ENCODE measurements around the gene ALDH3B2.
A peak's percentile ranks its signal among the peaks of the same experiment; 100 is the strongest.

ALDH3B2 gene

GRCh38 chr11:67613960-67614715 is 60.3 kb downstream of the ALDH3B2 start:
- peak overlapping the region; percentile 57 to 64 for H3K4me3 ChIP-seq (ENCODE audit: low read depth in 1 of 2, low read length in 1 of 2)
- peaks cover 34% of the 10 kb centered on the region for H3K36me3 ChIP-seq
- no peaks in the 10 kb centered on the region for H3K9me3 ChIP-seq
- TF ChIP-seq CTCF (IDR thresholded peaks at IDR 0.05) = peak; percentile 48
- H3K27ac ChIP-seq = peak overlapping the region; percentile 80
- H3K4me1 ChIP-seq (ENCODE audit: control insufficient read depth in 1 of 2, insufficient read depth in 1 of 2, low read depth in 1 of 2, low read length in 1 of 2) = peaks cover 13% of the 10 kb centered on the region in 2 experiments
- H3K27me3 ChIP-seq = peaks cover 29% of the 10 kb centered on the region

- peaks cover 13% of the 10 kb centered on the region in 2 experiments for H3K4me1 ChIP-seq (ENCODE audit: control insufficient read depth in 1 of 2, insufficient read depth in 1 of 2, low read depth in 1 of 2, low read length in 1 of 2)
- no peaks in the 10 kb centered on the region for H3K9me3 ChIP-seq
- H3K36me3 ChIP-seq = peaks cover 38% of the 10 kb centered on the region
- peaks cover 29% of the 10 kb centered on the region for H3K27me3 ChIP-seq
- TF ChIP-seq CTCF (IDR thresholded peaks at IDR 0.05) = no peak
- peak overlapping the region; percentile 57 to 64 for H3K4me3 ChIP-seq (ENCODE audit: low read depth in 1 of 2, low read length in 1 of 2)
- H3K27ac ChIP-seq = peak overlapping the region; percentile 80
Measured at GRCh38 chr11:67613313-67613959, 61.0 kb downstream of the ALDH3B2 start.

- TF ChIP-seq CTCF (IDR thresholded peaks at IDR 0.05) = no peak
- Histone ChIP-seq H3K36me3 (peaks cover 38% of the 10 kb centered on the region), H3K4me1 (ENCODE audit: control insufficient read depth in 1 of 2, insufficient read depth in 1 of 2, low read depth in 1 of 2, low read length in 1 of 2) (peaks cover 13 to 14% of the 10 kb centered on the region in 2 experiments), H3K9me3 (no peaks in the 10 kb centered on the region), H3K27ac (peak overlapping the region; percentile 80), H3K27me3 (peaks cover 26% of the 10 kb centered on the region), H3K4me3 (ENCODE audit: low read depth in 1 of 2, low read length in 1 of 2) (no peak overlapping the region)
Measured at GRCh38 chr11:67612751-67613150, 61.7 kb downstream of the ALDH3B2 start.

Measured in neutrophil (primary cell).